ENCODE measurements around the gene EPS15.
A peak's percentile ranks its signal among the peaks of the same experiment; 100 is the strongest.
"Not testable (repeated sequence)": the region's sequence is repeated elsewhere in the genome, so short reads cannot be mapped to it uniquely, and the experiment has no call there.

Gene EPS15

DNA sequence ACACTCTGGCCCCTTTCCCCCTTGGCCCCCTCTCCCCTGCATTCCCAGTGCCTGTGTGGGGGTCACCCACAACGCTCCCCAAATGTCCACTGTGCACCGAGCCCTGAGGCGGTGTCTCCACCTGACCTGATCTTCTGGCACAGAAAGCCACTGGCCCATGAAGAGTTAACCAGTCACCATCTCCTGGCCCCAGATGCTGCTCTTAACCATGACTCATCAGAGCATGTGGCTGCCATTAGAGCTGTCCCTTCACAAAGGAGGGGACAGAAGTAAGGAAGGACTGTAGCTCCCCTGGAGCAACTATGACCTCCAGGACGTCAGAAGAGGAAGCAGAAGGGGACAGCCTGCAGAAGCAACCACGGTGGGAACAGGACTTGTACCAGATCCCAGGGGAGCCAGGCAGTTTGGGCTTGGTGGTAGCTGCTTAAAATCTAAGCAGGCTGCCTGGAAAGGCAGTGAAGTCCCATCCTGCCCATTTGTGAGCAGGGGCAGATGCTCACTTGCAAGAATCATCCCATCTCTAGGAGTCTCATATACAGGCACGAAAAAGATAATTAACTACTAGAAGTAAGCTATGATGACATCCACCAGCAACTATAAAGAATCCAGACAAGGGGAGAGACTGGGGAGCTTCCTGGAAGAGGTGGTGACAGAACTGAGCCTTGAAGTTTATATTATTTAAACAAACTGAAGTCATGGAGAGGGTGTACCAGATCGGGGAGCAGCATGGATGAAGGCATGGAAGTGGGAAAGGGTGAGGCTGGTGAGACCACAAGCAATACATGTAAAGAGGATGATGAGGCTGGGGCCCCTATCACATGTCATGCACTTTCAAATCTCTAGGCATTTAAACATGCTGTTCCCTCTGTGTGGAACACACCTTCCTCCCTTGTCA is 187.6 kb downstream of the EPS15 start:
- Histone ChIP-seq H3K9ac (ENCODE audit: low read depth, low read length) (peak overlapping the region; percentile 70), H3K4me1 (ENCODE audit: insufficient read depth, low read length) (peaks cover 6% of the 10 kb centered on the region; the same call in 1 of the 2 replicates), H3K36me3 (ENCODE audit: insufficient read depth, low read length) (no peaks in the 10 kb centered on the region), H3K9me3 (ENCODE audit: control insufficient read depth, insufficient read depth, low read length) (no peaks in the 10 kb centered on the region)

DNA sequence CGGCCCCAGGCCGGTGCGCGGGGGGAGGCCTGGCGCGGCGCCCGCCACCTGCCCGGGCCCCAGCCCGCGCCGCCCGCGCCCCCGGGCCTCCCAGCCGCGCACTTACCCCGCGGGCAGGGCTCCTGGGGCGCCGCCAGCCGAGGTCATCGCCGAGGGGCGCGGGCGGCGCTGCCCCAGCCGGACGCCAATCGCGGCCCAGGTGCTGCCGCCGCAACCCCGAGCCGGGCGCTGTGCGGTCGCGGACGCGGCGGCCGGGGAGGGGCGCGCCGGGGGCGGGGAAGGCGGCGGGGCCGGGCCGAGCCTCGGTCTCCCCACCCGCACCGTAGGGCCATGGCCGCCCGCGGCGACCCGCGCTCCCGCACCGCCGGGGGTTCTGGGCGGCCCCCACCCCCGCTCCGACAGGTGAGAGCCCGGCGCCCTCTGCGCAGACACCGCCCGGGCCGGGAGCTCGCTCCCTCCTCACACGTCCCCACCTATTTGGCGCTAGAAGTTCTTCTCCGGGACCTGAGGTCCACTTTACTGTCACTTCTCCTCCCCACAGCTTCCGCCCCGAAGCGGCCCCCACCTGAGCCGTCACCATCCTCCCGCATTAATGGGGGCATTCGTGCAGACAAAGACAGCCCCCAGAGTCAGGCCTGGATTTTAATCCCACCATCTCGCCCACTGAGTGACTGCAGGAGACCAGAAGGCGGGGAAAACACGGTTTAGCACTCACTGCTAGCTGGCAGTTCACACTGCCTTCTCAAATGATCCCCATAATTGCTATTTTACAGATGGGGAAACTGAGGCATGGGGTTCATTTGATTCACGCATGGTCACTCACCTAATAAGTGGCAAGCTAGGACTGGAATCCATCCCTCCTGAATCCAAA is 188.5 kb downstream of the EPS15 start, which contains the start of gene TTC39A:
Gene TTC39A (minus strand): TSS at position 232 of the 871 bp plus-strand sequence. CDS start 85 bp downstream, at position 147.
- Histone ChIP-seq H3K9me3 (ENCODE audit: control insufficient read depth, insufficient read depth, low read length) (no peaks in the 10 kb centered on the region), H3K36me3 (ENCODE audit: insufficient read depth, low read length) (no peaks in the 10 kb centered on the region), H3K9ac (ENCODE audit: low read depth, low read length) (peak within 1 kb of the TSS; percentile 70), H3K4me1 (ENCODE audit: insufficient read depth, low read length) (peaks cover 13% of the 10 kb centered on the region; the same call in 1 of the 2 replicates)

GRCh38 chr1:51329443-51330325 is 189.4 kb downstream of the EPS15 start:
- Histone ChIP-seq H3K9me3 (ENCODE audit: control insufficient read depth, insufficient read depth, low read length) (no peaks in the 10 kb centered on the region), H3K9ac (ENCODE audit: low read depth, low read length) (peak overlapping the region; percentile 30; the same call in 1 of the 2 replicates), H3K4me1 (ENCODE audit: insufficient read depth, low read length) (peaks cover 15% of the 10 kb centered on the region; the same call in 1 of the 2 replicates), H3K36me3 (ENCODE audit: insufficient read depth, low read length) (no peaks in the 10 kb centered on the region)

- Histone ChIP-seq H3K9ac (ENCODE audit: low read depth, low read length) (no peak overlapping the region), H3K4me1 (ENCODE audit: insufficient read depth, low read length) (peaks cover 15% of the 10 kb centered on the region; the same call in 1 of the 2 replicates), H3K36me3 (ENCODE audit: insufficient read depth, low read length) (no peaks in the 10 kb centered on the region), H3K9me3 (ENCODE audit: control insufficient read depth, insufficient read depth, low read length) (no peaks in the 10 kb centered on the region)
Observed at GRCh38 chr1:51328926-51329325, 190.1 kb downstream of the EPS15 start.

DNA sequence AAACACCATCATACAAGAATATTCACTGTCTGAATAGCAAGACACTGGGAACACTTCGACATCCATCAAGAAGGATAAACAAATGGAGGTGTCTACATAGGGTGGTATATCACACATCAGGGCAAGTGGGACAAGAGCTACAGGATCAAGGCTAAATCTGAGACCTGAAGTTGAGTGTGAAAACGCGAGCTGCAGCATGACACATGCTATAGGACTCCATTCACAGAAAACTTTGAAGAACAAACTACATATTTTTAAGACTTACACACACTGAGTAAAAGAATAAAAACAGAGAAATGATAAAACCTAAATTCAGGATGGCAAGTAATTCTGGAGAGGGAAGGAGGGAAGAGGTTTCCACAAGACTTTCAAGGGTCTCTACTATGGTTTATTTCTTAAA is 190.8 kb downstream of the EPS15 start:
- H3K9me3 ChIP-seq (ENCODE audit: control insufficient read depth, insufficient read depth, low read length): no peaks in the 10 kb centered on the region
- H3K4me1 ChIP-seq (ENCODE audit: insufficient read depth, low read length): peaks cover 15% of the 10 kb centered on the region; the same call in 1 of the 2 replicates
- H3K9ac ChIP-seq (ENCODE audit: low read depth, low read length): no peak overlapping the region
- H3K36me3 ChIP-seq (ENCODE audit: insufficient read depth, low read length): no peaks in the 10 kb centered on the region

DNA sequence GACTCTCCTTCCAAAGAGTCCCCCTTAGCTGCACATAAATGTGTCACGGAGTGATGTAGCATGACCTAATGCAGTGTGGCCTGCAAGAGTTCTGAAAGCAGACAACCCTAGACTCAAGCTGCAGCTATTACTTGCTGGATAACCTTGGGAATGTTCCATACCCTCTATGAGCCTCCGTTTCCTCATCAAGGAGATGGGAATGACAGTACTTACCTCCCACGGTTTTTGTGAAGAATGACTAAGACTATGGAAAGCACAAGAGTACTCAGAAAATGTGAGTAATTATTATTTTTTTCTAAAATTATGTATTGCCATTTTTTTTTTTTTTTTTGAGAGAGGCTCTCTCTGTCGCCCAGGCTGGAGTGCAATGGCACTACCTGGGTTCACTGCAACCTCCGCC is 191.7 kb downstream of the EPS15 start:
- Histone ChIP-seq H3K36me3 (ENCODE audit: insufficient read depth, low read length) (no peaks in the 10 kb centered on the region), H3K9ac (ENCODE audit: low read depth, low read length) (no peak overlapping the region), H3K9me3 (ENCODE audit: control insufficient read depth, insufficient read depth, low read length) (no peaks in the 10 kb centered on the region), H3K4me1 (ENCODE audit: insufficient read depth, low read length) (peaks cover 15% of the 10 kb centered on the region; the same call in 1 of the 2 replicates)

DNA sequence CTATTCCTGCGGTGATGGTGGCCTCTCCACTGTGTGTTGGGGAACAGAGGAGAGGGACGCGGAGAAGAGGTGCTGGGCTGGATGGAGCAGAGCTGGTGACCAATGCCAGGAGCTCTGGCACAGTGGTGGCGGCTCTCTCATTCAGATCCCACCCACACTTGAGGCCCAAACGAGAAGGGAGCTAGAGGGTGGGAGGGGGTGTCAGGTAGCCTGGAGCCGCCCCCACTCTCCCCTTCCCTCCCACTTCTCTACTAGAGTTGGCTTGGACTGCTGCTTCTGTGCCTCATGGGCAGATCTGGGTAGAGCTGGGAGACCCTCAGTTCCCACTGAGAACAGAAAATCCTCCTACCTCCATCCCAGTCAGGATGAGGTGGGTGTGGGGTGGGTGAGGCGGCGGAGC is 192.2 kb downstream of the EPS15 start:
- Histone ChIP-seq H3K36me3 (ENCODE audit: insufficient read depth, low read length) (no peaks in the 10 kb centered on the region), H3K9ac (ENCODE audit: low read depth, low read length) (no peak overlapping the region), H3K4me1 (ENCODE audit: insufficient read depth, low read length) (peaks cover 15% of the 10 kb centered on the region; the same call in 1 of the 2 replicates)

DNA sequence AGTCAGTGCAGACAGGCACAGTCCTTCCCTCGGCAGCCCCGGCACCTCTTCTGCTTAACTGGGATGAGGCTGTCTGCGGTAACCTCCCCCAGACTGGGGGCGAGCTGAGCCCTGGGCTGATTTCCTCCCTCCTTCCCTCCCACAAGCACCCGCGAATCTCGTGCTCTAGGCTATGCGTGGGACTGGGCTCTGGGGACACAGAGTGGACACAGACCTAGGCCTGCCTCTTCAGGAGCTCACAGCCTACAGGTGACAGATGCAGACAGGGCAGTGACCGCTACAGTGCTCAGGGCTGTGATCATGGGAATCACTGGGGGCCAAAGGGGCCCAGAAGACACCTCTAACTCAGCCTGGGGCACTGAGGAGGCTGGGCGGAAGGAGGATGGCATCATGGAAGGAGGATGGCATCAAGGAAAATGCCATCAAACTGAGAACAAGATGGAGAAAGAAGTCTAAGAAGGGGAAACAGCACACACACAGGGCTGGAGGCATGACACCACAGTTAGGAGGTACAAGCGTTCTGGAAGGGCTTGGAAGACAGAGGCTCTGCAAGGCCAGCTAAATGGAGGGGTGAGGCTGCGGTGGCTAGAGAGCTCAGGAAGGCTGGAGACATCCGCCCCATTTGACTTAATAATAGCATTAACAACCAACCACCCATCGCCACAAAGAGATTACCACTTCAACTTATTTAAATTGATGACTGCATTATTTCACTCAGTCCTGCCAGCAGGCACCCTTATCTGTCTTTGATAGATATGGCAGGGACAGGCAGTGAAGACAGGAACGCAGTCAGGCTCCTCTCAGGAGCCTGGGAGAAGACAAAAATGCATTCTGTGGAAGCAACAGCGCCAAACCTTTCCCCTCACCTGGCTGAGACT is 192.9 kb downstream of the EPS15 start:
- Histone ChIP-seq H3K36me3 (ENCODE audit: insufficient read depth, low read length) (no peaks in the 10 kb centered on the region), H3K9me3 (ENCODE audit: control insufficient read depth, insufficient read depth, low read length) (no peaks in the 10 kb centered on the region), H3K4me1 (ENCODE audit: insufficient read depth, low read length) (peaks cover 9% of the 10 kb centered on the region; the same call in 1 of the 2 replicates), H3K9ac (ENCODE audit: low read depth, low read length) (no peak overlapping the region)

More for the DNA sequence above, 192.2 kb downstream of the EPS15 start:
- H3K9me3 ChIP-seq (ENCODE audit: control insufficient read depth, insufficient read depth, low read length): no peaks in the 10 kb centered on the region

DNA sequence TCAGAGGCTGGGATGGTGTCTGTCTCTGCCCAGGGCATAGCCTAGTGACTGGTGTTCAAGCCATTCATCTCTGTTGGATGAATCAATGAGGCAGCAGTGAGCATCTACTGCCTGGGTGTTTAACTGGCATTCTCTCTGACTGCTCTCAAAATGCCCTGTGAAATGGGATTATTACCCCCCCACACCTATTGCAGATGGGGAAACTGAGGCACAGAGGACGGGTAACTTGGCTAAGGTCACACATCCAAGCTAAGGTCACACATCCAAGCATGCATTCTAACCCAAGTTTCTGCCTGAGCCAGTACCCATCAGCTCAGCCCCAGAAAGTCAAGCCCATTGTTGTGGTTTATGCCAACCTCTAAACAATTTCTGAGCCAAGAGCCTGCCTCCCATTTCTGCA is 193.7 kb downstream of the EPS15 start:
- Histone ChIP-seq H3K4me1 (ENCODE audit: insufficient read depth, low read length) (peaks cover 9% of the 10 kb centered on the region; the same call in 1 of the 2 replicates), H3K9me3 (ENCODE audit: control insufficient read depth, insufficient read depth, low read length) (no peaks in the 10 kb centered on the region), H3K9ac (ENCODE audit: low read depth, low read length) (no peak overlapping the region), H3K36me3 (ENCODE audit: insufficient read depth, low read length) (no peaks in the 10 kb centered on the region)

DNA sequence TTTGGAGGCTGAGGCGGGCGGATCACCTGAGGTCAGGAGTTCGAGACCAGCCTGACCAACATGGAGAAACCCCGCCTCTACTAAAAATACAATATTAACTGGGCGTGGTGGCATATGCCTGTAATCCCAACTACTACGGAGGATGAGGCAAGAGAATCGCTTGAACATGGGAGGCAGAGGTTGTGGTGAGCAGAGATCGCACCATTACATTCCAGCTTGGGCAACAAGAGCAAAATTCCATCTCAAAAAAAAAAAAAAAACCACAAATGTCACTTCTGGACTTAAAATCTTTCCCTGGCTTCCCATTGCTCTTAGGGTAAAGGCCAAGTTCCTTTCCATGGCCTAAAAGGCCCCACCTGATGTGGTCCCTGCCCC is 194.1 kb downstream of the EPS15 start:
- not testable (repeated sequence) for H3K9ac ChIP-seq (ENCODE audit: low read depth, low read length); H3K36me3 ChIP-seq (ENCODE audit: insufficient read depth, low read length); H3K4me1 ChIP-seq (ENCODE audit: insufficient read depth, low read length); H3K9me3 ChIP-seq (ENCODE audit: control insufficient read depth, insufficient read depth, low read length)

DNA sequence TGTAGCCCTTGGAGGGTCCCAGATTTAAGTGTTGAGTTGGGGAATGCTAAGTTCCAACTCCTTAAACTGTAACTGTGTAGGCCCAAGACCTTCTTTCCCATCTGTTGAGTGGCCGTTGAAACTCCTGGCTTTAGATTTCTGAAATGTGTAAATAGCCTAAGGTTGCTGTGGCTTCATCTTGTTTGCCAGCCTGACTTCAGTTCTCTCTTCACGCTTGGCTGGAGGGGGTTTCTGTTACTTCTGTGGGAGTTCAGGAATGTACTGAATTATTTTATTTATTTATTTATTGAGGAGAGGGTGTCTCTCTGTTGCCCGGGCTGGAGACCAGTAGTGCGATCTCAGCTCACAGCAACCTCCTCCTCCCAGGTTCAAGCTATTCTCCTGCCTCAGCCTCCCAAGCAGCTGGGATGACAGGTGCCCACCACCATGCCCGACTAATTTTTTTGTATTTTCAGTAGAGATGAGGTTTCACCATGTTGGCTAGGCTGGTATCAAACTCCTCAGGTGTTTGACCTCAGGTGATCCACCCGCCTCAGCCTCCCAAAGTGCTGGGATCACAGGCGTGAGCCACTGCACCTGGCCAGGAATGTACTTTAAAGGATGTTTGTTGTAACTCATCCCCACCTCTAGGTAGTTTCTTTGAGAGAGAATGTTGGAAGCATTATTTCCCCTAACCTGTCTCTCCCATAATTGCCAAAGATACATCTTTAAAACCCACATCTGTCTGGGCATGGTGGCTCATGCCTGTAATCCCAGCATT is 194.6 kb downstream of the EPS15 start:
- no peaks in the 10 kb centered on the region for H3K36me3 ChIP-seq (ENCODE audit: insufficient read depth, low read length)
- no peak overlapping the region for H3K9ac ChIP-seq (ENCODE audit: low read depth, low read length)
- peaks cover 9% of the 10 kb centered on the region; the same call in 1 of the 2 replicates for H3K4me1 ChIP-seq (ENCODE audit: insufficient read depth, low read length)
- no peaks in the 10 kb centered on the region for H3K9me3 ChIP-seq (ENCODE audit: control insufficient read depth, insufficient read depth, low read length)

- no peaks in the 10 kb centered on the region for H3K9me3 ChIP-seq (ENCODE audit: control insufficient read depth, insufficient read depth, low read length)
- H3K4me1 ChIP-seq (ENCODE audit: insufficient read depth, low read length): peaks cover 9% of the 10 kb centered on the region; the same call in 1 of the 2 replicates
- no peaks in the 10 kb centered on the region for H3K36me3 ChIP-seq (ENCODE audit: insufficient read depth, low read length)
- H3K9ac ChIP-seq (ENCODE audit: low read depth, low read length): no peak overlapping the region
Observed at GRCh38 chr1:51323778-51324177, 195.3 kb downstream of the EPS15 start.
